Nephron (organoid): Measurements from ENCODE around the gene KAZN.

Experiments used
- H3K27ac Mint-ChIP-seq, 3 experiments: 2 replicates each; pipeline ENCODE4 v1.8.0; 2020; ENCODE audit warnings: mixed read lengths in 3 of 3, mild to moderate bottlenecking in 2 of 3, moderate library complexity in 1 of 3
- H3K27me3 Mint-ChIP-seq: 2 replicates; pipeline ENCODE4 v1.8.0; 2021; ENCODE audit warnings: low read depth, mild to moderate bottlenecking, moderate library complexity, mixed read lengths
- H3K36me3 Mint-ChIP-seq: 2 replicates; pipeline ENCODE4 v1.8.0; 2020; ENCODE audit warnings: low read depth, mixed read lengths
- H3K4me1 Mint-ChIP-seq: 2 replicates; pipeline ENCODE4 v1.8.0; 2020; ENCODE audit warnings: mixed read lengths
- H3K4me3 Mint-ChIP-seq, 3 experiments: 2 replicates each; pipeline ENCODE4 v1.8.0; 2020; ENCODE audit warnings: mild to moderate bottlenecking in 3 of 3, mixed read lengths in 3 of 3, moderate library complexity in 2 of 3
- H3K9me3 Mint-ChIP-seq: 2 replicates; pipeline ENCODE4 v1.8.0; 2020; ENCODE audit warnings: mixed read lengths
- CTCF ChIP-seq, 3 experiments: fragments of 200-600 bp; sonication (generic); IDR thresholded peaks; one replicate each; pipeline ENCODE4 v1.5.0; 2021; ENCODE audit warnings: antibody characterized with exemption in 3 of 3; ENCODE audit not compliant: unreplicated experiment in 3 of 3

KAZN gene

GRCh38 chr1:14972107-14972506 is 373.6 kb downstream of the KAZN start:
- peaks cover 3% of the 10 kb centered on the region for H3K9me3 Mint-ChIP-seq
- TF ChIP-seq CTCF (IDR thresholded peaks at IDR 0.05; ENCODE audit: unreplicated experiment in 3 of 3): no peak

GRCh38 chr1:14973773-14974172 is 375.3 kb downstream of the KAZN start:
- Mint-ChIP-seq H3K36me3 (peaks cover 30% of the 10 kb centered on the region), H3K4me3 (no peak overlapping the region), H3K27ac (peak overlapping the region in 1 of 3 experiments; percentile 19), H3K9me3 (peaks cover 3% of the 10 kb centered on the region), H3K27me3 (no peaks in the 10 kb centered on the region), H3K4me1 (peaks cover 30% of the 10 kb centered on the region)
- TF ChIP-seq CTCF (IDR thresholded peaks at IDR 0.05; ENCODE audit: unreplicated experiment in 3 of 3): no peak

More at GRCh38 chr1:14972107-14972506, 373.6 kb downstream of the KAZN start:
- peaks cover 38% of the 10 kb centered on the region for H3K4me1 Mint-ChIP-seq
- peak overlapping the region; percentile 58 to 77 (median 63) for H3K4me3 Mint-ChIP-seq
- H3K27me3 Mint-ChIP-seq: no peaks in the 10 kb centered on the region
- peaks cover 30% of the 10 kb centered on the region for H3K36me3 Mint-ChIP-seq
- peak overlapping the region; percentile 84 to 93 (median 88) for H3K27ac Mint-ChIP-seq

GRCh38 chr1:14974361-14974760 is 375.9 kb downstream of the KAZN start:
- Mint-ChIP-seq H3K36me3 (peaks cover 26% of the 10 kb centered on the region), H3K9me3 (peaks cover 3% of the 10 kb centered on the region), H3K27ac (peak overlapping the region; percentile 5 to 19 (median 11)), H3K4me1 (peaks cover 24% of the 10 kb centered on the region), H3K27me3 (no peaks in the 10 kb centered on the region), H3K4me3 (no peak overlapping the region)
- no peak for TF ChIP-seq CTCF (IDR thresholded peaks at IDR 0.05; ENCODE audit: unreplicated experiment in 3 of 3)

GRCh38 chr1:14975119-14975518 is 376.6 kb downstream of the KAZN start:
- Mint-ChIP-seq H3K27ac (peak overlapping the region in 1 of 3 experiments; percentile 19), H3K27me3 (no peaks in the 10 kb centered on the region), H3K4me3 (no peak overlapping the region), H3K36me3 (peaks cover 25% of the 10 kb centered on the region), H3K9me3 (peaks cover 3% of the 10 kb centered on the region), H3K4me1 (peaks cover 24% of the 10 kb centered on the region)
- no peak for TF ChIP-seq CTCF (IDR thresholded peaks at IDR 0.05; ENCODE audit: unreplicated experiment in 3 of 3)

- H3K27me3 Mint-ChIP-seq: no peaks in the 10 kb centered on the region
- H3K36me3 Mint-ChIP-seq: peaks cover 20% of the 10 kb centered on the region
- no peak overlapping the region for H3K27ac Mint-ChIP-seq
- no peak for TF ChIP-seq CTCF (IDR thresholded peaks at IDR 0.05; ENCODE audit: unreplicated experiment in 3 of 3)
- peaks cover 3% of the 10 kb centered on the region for H3K9me3 Mint-ChIP-seq
- peaks cover 22% of the 10 kb centered on the region for H3K4me1 Mint-ChIP-seq
- no peak overlapping the region for H3K4me3 Mint-ChIP-seq
These were observed 377.8 kb downstream of the KAZN start for GRCh38 chr1:14976256-14976655.

- TF ChIP-seq CTCF (IDR thresholded peaks at IDR 0.05; ENCODE audit: unreplicated experiment in 3 of 3): no peak
- H3K4me3 Mint-ChIP-seq: no peak overlapping the region
- peaks cover 14% of the 10 kb centered on the region for H3K4me1 Mint-ChIP-seq
- no peaks in the 10 kb centered on the region for H3K27me3 Mint-ChIP-seq
- H3K36me3 Mint-ChIP-seq: peaks cover 13% of the 10 kb centered on the region
- peaks cover 3% of the 10 kb centered on the region for H3K9me3 Mint-ChIP-seq
- H3K27ac Mint-ChIP-seq: peak overlapping the region in 1 of 3 experiments; percentile 50
These were observed 378.9 kb downstream of the KAZN start for GRCh38 chr1:14977338-14977931.
